GM10847 (cell line): ENCODE measurements around the gene URB1.

ENCODE experiments used
- POLR2A ChIP-seq: IDR thresholded peaks from 2 replicates; pipeline ENCODE4 v1.6.1; 2011; ENCODE audit not compliant: insufficient read length; ENCODE audit errors: extremely low read depth

The URB1 gene

DNA sequence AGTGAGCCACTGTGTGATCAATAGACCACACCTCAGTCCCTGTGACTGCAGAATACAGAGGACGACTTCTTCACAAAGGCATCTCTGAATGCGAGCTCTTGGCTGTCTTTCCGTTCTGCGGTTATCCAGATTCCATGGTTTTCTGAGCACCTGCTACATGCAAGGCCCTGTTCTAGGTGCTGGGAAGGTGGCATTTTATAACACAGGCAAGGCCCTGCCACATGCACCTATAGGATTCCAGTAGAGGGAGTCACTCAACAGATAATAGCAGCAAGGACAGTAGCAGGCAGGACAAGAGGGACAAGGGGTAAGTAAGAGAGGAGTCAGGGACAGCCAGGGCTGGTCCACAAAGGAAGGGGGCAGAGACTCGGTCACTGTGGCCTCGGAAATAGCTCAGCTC, 9.0 kb downstream of the URB1 start:
- TF ChIP-seq POLR2A: no peak

DNA sequence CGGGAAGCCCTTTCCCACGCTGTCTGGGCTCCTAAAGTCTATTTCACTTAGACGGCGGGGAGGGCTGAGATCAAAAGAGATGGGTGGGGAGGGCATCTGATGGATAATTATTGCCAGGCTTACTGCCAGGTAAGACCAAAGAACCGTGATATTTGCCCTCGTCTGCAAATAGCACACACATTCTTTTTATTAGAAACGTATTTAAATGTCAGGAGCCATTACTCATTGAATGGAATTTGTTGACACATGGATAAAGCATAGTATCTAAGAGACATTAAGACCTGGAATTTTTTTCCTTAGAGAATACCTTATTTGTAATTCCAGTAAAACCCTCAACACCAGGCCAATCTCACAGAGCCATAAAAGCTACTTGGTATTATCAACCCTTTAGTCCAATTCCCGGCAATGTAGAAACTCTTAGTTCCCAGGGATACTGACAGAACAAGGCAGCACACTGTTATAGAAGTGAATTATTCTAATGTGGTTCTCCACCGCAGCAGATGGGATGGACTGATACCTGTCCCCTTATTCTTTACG, 10.6 kb downstream of the URB1 start:
- no peak for TF ChIP-seq POLR2A

DNA sequence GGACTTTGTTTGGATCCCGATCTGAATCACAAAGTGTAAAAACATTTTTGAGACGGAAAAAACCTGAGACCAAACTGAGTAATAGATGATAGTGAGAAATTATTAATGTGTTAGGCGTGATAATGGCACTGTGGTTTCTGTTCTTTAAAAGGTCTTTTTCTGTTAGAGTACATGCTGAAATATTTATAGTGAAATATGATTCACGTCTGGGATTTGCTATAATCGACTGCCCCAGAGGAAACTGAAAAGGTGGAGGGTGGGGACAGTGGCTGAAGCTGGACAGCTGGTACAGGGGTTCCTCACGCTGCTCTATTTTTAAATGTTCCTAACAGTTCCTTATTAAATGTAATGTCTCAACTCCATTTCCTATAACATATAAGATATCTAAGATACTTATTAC, 11.2 kb downstream of the URB1 start:
- no peak for TF ChIP-seq POLR2A

- no peak for TF ChIP-seq POLR2A
Observed at GRCh38 chr21:32380940-32381339, 11.9 kb downstream of the URB1 start.

- TF ChIP-seq POLR2A: no peak
Observed at GRCh38 chr21:32378956-32379355, 13.9 kb downstream of the URB1 start.

DNA sequence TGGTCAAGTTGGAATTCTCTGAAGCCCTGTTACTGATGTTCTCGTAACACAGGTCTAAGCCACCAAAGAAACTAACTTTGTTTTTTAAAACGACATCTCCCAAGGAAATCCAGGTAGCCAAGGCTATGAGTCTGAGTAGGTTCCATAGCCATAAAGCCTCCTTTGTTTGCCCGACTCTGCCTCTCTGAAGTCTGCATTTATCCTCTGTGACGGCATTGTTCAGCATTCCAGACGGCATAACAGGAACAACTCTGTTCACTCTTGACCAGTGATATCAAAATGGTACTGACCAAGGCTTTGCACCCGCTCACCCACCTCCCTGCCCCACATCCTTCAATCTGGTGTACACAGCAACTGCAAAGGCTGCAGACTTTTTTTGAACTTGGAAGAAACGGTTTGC, 14.8 kb downstream of the URB1 start:
- TF ChIP-seq POLR2A: no peak

- no peak for TF ChIP-seq POLR2A
Observed at GRCh38 chr21:32377506-32377905, 15.3 kb downstream of the URB1 start.

- TF ChIP-seq POLR2A: no peak
Observed at GRCh38 chr21:32372755-32373154, 20.1 kb downstream of the URB1 start.

GRCh38 chr21:32371913-32372314, 20.9 kb downstream of the URB1 start:
- TF ChIP-seq POLR2A: no peak

DNA sequence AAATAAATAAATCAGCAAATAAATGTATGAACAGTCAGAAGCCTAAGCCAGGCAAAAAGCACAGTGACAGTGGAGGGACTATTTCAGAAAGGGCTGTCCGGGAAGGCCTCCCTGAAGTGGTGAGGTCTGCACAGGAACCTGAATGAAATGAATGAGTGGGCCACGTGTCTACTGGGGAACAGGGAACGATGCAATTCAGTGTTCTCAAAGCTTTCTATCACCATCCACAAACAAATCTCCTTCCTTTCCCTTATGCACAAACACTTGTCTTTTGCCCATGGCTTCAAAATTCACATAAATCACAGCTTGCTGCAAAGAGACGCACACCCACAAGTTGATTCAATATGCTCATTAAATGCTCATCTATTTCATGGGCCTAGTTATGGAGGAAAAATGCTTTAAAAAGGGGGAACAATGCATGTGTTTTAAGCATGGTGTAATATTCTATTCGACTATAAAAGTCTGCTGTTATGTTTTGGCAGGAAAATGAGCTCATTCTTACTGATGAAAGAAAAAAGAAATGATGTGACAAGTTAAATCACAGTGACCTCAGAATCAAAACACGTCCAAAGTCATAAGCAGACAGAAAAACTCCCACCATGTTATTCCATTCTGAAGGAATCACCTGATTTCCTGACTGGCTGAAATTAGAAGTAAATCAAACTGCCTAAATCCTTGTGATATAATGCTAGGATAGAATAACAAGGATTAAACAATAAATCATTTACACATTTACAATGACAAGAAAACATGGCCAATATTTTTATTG, 21.6 kb downstream of the URB1 start:
- TF ChIP-seq POLR2A: no peak

- no peak for TF ChIP-seq POLR2A
Observed at GRCh38 chr21:32368386-32368785, 24.4 kb downstream of the URB1 start.

DNA sequence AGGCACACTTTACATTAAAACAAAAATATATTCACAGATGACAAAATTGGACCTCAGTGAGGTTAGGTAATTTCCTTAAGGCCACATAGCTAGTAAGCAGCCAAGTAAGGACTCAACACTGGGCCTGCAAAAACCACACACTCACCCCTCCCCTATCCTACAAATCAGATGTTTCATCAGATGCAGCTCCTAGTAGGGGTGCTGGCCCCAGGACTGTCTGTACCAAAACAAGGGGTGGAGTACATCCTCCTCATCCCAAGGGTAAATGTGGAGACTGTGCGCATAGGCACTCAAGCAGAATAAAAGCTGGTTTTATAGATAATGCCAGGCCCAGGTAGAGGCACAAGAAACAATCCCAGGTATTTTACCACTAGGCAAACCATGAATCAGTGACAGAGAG, 25.7 kb downstream of the URB1 start:
- no peak for TF ChIP-seq POLR2A

- TF ChIP-seq POLR2A: no peak
Observed at GRCh38 chr21:32366191-32366590, 26.6 kb downstream of the URB1 start.

GRCh38 chr21:32364796-32365195, 28.0 kb downstream of the URB1 start:
- TF ChIP-seq POLR2A: no peak

GRCh38 chr21:32364387-32364786, 28.4 kb downstream of the URB1 start:
- no peak for TF ChIP-seq POLR2A

DNA sequence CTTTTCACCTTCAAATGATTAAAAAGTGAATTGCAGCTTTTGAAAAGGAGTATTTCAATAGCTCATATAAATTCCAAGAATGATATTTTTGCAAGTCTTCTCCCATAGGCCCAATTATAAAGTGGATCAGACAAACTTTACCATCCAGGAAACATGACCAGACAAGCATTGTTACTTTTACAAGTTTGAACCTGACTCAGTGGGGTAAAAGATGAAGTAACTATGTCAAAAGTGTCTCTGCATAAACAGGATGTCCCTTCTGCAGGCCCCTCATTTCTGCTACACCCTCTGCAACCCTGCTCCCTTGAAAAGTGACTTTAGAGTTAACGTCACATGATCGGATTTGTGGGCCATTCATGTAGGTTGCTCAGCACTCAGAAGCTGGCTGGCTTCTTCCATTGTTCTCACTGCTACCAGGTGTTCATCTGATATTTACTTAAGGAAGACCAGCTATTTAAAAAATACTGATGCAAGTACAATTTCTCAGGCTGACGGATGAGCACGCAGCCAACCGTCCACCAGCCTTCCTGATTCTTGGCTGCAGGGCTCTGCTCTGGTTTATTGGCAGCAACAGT, 32.3 kb downstream of the URB1 start:
- no peak for TF ChIP-seq POLR2A
